H9 (cell line): ENCODE data around the gene CCR3. TPM values are rescaled to one million over a fixed set of nuclear protein-coding genes. Genes with fewer than 3 reads are reported as not detected.

Experiments
- DNase-seq: peaks from one replicate; pipeline ENCODE4 v3.0.0-alpha.2; 2017
- H2AFZ ChIP-seq: one replicate; pipeline ENCODE4 v1.6.1; 2013; ENCODE audit warnings: mild to moderate bottlenecking, low read length, control low read depth, moderate library complexity
- H2AK5ac ChIP-seq: 2 replicates; pipeline ENCODE4 v1.6.1; 2013; ENCODE audit warnings: low read length, control low read depth, mixed read lengths; ENCODE audit not compliant: insufficient read length
- H2BK120ac ChIP-seq: one replicate; pipeline ENCODE4 v1.6.1; 2013; ENCODE audit warnings: low read depth, mild to moderate bottlenecking, low read length, control low read depth, inconsistent platforms; ENCODE audit not compliant: poor library complexity, severe bottlenecking
- H2BK12ac ChIP-seq: 2 replicates; pipeline ENCODE4 v1.6.1; 2013; ENCODE audit warnings: low read length, control low read depth, mixed read lengths, low read depth; ENCODE audit not compliant: insufficient read length
- H2BK15ac ChIP-seq: 2 replicates; pipeline ENCODE4 v1.6.1; 2013; ENCODE audit warnings: low read depth, low read length, control low read depth
- H2BK20ac ChIP-seq: one replicate; pipeline ENCODE4 v1.6.1; 2013; ENCODE audit warnings: low read depth, mild to moderate bottlenecking, low read length, control low read depth, inconsistent platforms; ENCODE audit not compliant: poor library complexity, severe bottlenecking
- H2BK5ac ChIP-seq: 2 replicates; pipeline ENCODE4 v1.6.1; 2013; ENCODE audit warnings: low read length, control low read depth, mixed read lengths; ENCODE audit not compliant: insufficient read length
- H3K14ac ChIP-seq: 2 replicates; pipeline ENCODE4 v1.6.1; 2013; ENCODE audit warnings: low read length, control low read depth; ENCODE audit not compliant: insufficient read depth
- H3K18ac ChIP-seq: 2 replicates; pipeline ENCODE4 v1.6.1; 2013; ENCODE audit warnings: low read depth, mild to moderate bottlenecking, mixed read lengths, low read length, control low read depth; ENCODE audit not compliant: insufficient read length
- H3K23ac ChIP-seq: 2 replicates; pipeline ENCODE4 v1.6.1; 2013; ENCODE audit warnings: low read length, control low read depth, mixed read lengths, low read depth; ENCODE audit not compliant: insufficient read length
- H3K23me2 ChIP-seq: 2 replicates; pipeline ENCODE4 v1.6.1; 2013; ENCODE audit warnings: low read depth, mild to moderate bottlenecking, mixed read lengths, low read length, control low read depth; ENCODE audit not compliant: insufficient read length, poor library complexity, severe bottlenecking
- H3K27ac ChIP-seq: 2 replicates; pipeline ENCODE4 v1.5.1; 2013; ENCODE audit warnings: low read length, control low read depth, mixed read lengths, low read depth; ENCODE audit not compliant: insufficient read length
- H3K27me3 ChIP-seq: 2 replicates; pipeline ENCODE4 v1.6.1; 2013; ENCODE audit warnings: low read length, control low read depth, inconsistent platforms; ENCODE audit not compliant: insufficient read depth
- H3K4ac ChIP-seq: 2 replicates; pipeline ENCODE4 v1.6.1; 2013; ENCODE audit warnings: low read depth, mild to moderate bottlenecking, control low read depth, inconsistent platforms, low read length, moderate library complexity
- H3K4me1 ChIP-seq: 2 replicates; pipeline ENCODE4 v1.6.1; 2013; ENCODE audit warnings: low read length, control low read depth, inconsistent platforms; ENCODE audit not compliant: insufficient read depth
- H3K4me2 ChIP-seq: 2 replicates; pipeline ENCODE4 v1.6.1; 2013; ENCODE audit warnings: low read length, control low read depth, mixed read lengths; ENCODE audit not compliant: insufficient read length, insufficient read depth
- H3K56ac ChIP-seq: 2 replicates; pipeline ENCODE4 v1.6.1; 2013; ENCODE audit warnings: low read depth, mild to moderate bottlenecking, mixed read lengths, low read length, control low read depth; ENCODE audit not compliant: insufficient read length
- H3K79me1 ChIP-seq: 2 replicates; pipeline ENCODE4 v1.6.1; 2013; ENCODE audit warnings: low read depth, mild to moderate bottlenecking, moderate library complexity, low read length, control low read depth, inconsistent platforms; ENCODE audit not compliant: insufficient read depth, poor library complexity, severe bottlenecking
- H3K79me2 ChIP-seq: 2 replicates; pipeline ENCODE4 v1.6.1; 2013; ENCODE audit warnings: low read length, control low read depth, inconsistent platforms; ENCODE audit not compliant: insufficient read depth
- H3K9ac ChIP-seq: 2 replicates; pipeline ENCODE4 v1.6.1; 2013; ENCODE audit warnings: low read length, control low read depth, mixed read lengths; ENCODE audit not compliant: insufficient read length; ENCODE audit errors: extremely low read depth
- H3K9me3 ChIP-seq: one replicate; pipeline ENCODE4 v1.6.1; 2013; ENCODE audit warnings: low read depth, low read length, inconsistent platforms; ENCODE audit not compliant: control insufficient read depth
- H3T11ph ChIP-seq: one replicate; pipeline ENCODE4 v1.6.1; 2013; ENCODE audit warnings: mild to moderate bottlenecking, low read length, control low read depth, inconsistent platforms
- H4K20me1 ChIP-seq: one replicate; pipeline ENCODE4 v1.6.1; 2013; ENCODE audit not compliant: control insufficient read depth, insufficient read length, insufficient read depth
- H4K5ac ChIP-seq: 2 replicates; pipeline ENCODE4 v1.6.1; 2013; ENCODE audit warnings: low read depth, mild to moderate bottlenecking, mixed read lengths, low read length, control low read depth; ENCODE audit not compliant: insufficient read length
- H4K8ac ChIP-seq: replicated peaks from 2 replicates; pipeline ENCODE4 v1.6.1; 2013; ENCODE audit warnings: low read length, control low read depth, mixed read lengths, low read depth; ENCODE audit not compliant: insufficient read length
- H4K91ac ChIP-seq: 2 replicates; pipeline ENCODE4 v1.6.1; 2013; ENCODE audit warnings: low read depth, mild to moderate bottlenecking, moderate library complexity, mixed read lengths, low read length, control low read depth; ENCODE audit not compliant: insufficient read length
- H3K27ac Mint-ChIP-seq, 3 experiments: 2 replicates in 2 of 3; 3 replicates in 1 of 3; pipeline ENCODE4 v1.8.0; 2020 to 2021; ENCODE audit warnings: mixed read lengths in 3 of 3, mild to moderate bottlenecking in 1 of 3, moderate library complexity in 1 of 3
- H3K27me3 Mint-ChIP-seq: 2 replicates; pipeline ENCODE4 v1.8.0; 2021; ENCODE audit warnings: low read depth, mild to moderate bottlenecking, moderate library complexity, mixed read lengths
- H3K36me3 Mint-ChIP-seq, 3 experiments: 2 replicates in 2 of 3; 3 replicates in 1 of 3; pipeline ENCODE4 v1.8.0; 2020 to 2021; ENCODE audit warnings: low read depth in 3 of 3, mixed read lengths in 3 of 3; ENCODE audit not compliant: insufficient read depth in 1 of 3
- H3K4me1 Mint-ChIP-seq, 2 experiments: 2 replicates each; pipeline ENCODE4 v1.8.0; 2020; ENCODE audit warnings: mixed read lengths in 2 of 2
- H3K4me3 Mint-ChIP-seq, 2 experiments: 2 replicates in 1 of 2; 3 replicates in 1 of 2; pipeline ENCODE4 v1.8.0; 2020 to 2021; ENCODE audit warnings: mild to moderate bottlenecking in 2 of 2, mixed read lengths in 2 of 2, moderate library complexity in 1 of 2
- H3K9me3 Mint-ChIP-seq, 2 experiments: 2 replicates in 1 of 2; 3 replicates in 1 of 2; pipeline ENCODE4 v1.8.0; 2020; ENCODE audit warnings: mild to moderate bottlenecking in 2 of 2, mixed read lengths in 2 of 2, moderate library complexity in 1 of 2
- WGBS: extraction: QIAGEN DNeasy Blood & Tissue Kit; methylation state at CpG from one replicate; pipeline ENCODE4 v1.1.7; 2013; ENCODE audit warnings: missing lambda C conversion rate, low lambda C conversion rate, mixed read lengths; ENCODE audit not compliant: insufficient read length; ENCODE audit errors: extremely low coverage; 5-methylcytosine and 5-hydroxymethylcytosine counted together
- total RNA-seq: library from RNA; stranded (reverse); gene quantifications from 2 replicates; pipeline ENCODE4 v1.2.1, GENCODE V29; 2021
- TF ChIP-seq, protein P1 (sequence below): fragments of 200-600 bp; sonication (generic); conservative IDR thresholded peaks from 3 replicates; pipeline ENCODE4 v1.8.0; 2021; ENCODE audit warnings: antibody characterized with exemption, mild to moderate bottlenecking

The CCR3 gene
- total RNA-seq, 1 experiment from 2014 or later = not detected

DNA sequence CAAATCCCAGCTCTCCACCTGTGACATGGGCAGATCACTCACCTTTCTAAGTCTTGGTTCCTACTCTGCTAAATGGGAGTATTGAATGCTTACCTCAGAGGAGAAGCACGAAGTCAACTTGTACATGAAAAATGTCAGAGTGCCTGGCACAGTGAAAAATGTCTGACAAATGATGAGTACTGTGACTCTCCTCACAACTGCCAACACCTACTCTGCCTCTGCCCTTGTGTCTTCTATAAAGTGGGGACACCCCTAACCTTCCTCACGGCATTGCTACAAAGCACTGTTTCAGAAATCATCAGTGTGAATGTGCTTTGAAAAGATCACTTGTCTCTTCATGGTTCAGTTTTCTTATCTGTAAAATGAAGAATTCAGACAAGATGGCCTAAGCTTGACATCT lies 33.2 kb upstream of the CCR3 start:
- no peak for DNase-seq
- Histone ChIP-seq H2BK20ac (no peak overlapping the region), H2BK5ac (no peak overlapping the region), H3K27me3 (no peaks in the 10 kb centered on the region), H3K23ac (no peak overlapping the region), H2AFZ (no peak overlapping the region), H2AK5ac (no peak overlapping the region), H3K27ac (no peak overlapping the region), H2BK120ac (no peak overlapping the region), H3K4me2 (no peak overlapping the region), H3K14ac (no peak overlapping the region), H3K4ac (no peak overlapping the region), H3K79me2 (no peaks in the 10 kb centered on the region), H3K18ac (no peak overlapping the region), H2BK12ac (no peak overlapping the region), H3K23me2 (no peaks in the 10 kb centered on the region), H3K56ac (no peak overlapping the region), H3K79me1 (no peaks in the 10 kb centered on the region), H3T11ph (no peak overlapping the region), H3K4me1 (0 out of 2 replicates have a peak, but pooled peaks cover 2% of the 10 kb centered on the region), H4K91ac (no peak overlapping the region), H3K9me3 (no peaks in the 10 kb centered on the region), H3K9ac (no peak overlapping the region), H4K8ac (no peak overlapping the region), H2BK15ac (no peak overlapping the region), H4K20me1 (no peaks in the 10 kb centered on the region), H4K5ac (no peak overlapping the region)
- Mint-ChIP-seq H3K27me3 (peaks cover 1% of the 10 kb centered on the region; the same call in 1 of the 2 replicates), H3K36me3 (no peaks in the 10 kb centered on the region), H3K27ac (no peak overlapping the region), H3K4me3 (no peak overlapping the region), H3K4me1 (peaks cover 11 to 17% of the 10 kb centered on the region in 2 experiments), H3K9me3 (no peaks in the 10 kb centered on the region)
- no CpG with 5 or more reads among the region's 2 CpGs for WGBS
- TF ChIP-seq, protein P1, sequence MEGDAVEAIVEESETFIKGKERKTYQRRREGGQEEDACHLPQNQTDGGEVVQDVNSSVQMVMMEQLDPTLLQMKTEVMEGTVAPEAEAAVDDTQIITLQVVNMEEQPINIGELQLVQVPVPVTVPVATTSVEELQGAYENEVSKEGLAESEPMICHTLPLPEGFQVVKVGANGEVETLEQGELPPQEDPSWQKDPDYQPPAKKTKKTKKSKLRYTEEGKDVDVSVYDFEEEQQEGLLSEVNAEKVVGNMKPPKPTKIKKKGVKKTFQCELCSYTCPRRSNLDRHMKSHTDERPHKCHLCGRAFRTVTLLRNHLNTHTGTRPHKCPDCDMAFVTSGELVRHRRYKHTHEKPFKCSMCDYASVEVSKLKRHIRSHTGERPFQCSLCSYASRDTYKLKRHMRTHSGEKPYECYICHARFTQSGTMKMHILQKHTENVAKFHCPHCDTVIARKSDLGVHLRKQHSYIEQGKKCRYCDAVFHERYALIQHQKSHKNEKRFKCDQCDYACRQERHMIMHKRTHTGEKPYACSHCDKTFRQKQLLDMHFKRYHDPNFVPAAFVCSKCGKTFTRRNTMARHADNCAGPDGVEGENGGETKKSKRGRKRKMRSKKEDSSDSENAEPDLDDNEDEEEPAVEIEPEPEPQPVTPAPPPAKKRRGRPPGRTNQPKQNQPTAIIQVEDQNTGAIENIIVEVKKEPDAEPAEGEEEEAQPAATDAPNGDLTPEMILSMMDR = no peak
